ENCODE results near the gene APAF1. TPM values are rescaled to one million over a fixed set of nuclear protein-coding genes. Genes with fewer than 3 reads are reported as not detected.

Gene APAF1
- total RNA-seq, 1 donor from 2014 or later, result 45.9 TPM

DNA sequence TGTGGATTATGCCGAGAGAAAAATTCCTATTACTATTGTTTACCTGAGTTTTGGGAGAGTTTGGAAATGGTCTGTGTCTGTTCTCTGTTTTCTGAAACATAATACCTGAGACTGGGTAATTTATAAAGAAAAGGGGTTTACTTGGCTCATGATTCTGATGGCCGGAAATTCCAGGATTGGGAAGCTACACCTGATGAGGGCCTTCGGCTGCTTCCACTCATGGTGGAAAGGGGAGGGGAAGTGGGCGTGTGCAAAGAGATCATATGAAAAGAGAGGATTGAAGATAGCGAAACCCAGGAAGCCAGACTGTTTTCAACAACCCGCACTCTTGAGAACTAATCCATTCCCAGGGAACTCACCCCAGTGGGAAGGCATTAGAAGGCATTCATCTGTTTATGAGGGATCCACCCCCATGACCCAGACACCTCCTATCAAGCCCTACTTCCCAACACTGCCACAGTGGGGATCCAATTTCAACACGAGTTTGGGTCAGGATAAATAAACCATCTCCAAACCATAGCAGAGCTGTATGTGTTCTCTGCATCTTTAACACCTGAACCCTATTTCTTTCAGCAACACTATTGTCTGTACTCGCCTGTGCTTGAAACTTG, 51.1 kb downstream of the APAF1 start:
- peaks cover 2% of the 10 kb centered on the region for H3K27me3 Mint-ChIP-seq (ENCODE audit: unreplicated experiment)
- no peak for DNase-seq (ENCODE audit: low spot score)
- H3K4me3 Mint-ChIP-seq (ENCODE audit: unreplicated experiment), result no peak overlapping the region
- H3K9me3 Mint-ChIP-seq (ENCODE audit: unreplicated experiment), result no peaks in the 10 kb centered on the region
- no peak overlapping the region for H3K27ac Mint-ChIP-seq (ENCODE audit: unreplicated experiment)
- H3K4me1 Mint-ChIP-seq (ENCODE audit: unreplicated experiment), result peaks cover 17% of the 10 kb centered on the region
- peaks cover 24% of the 10 kb centered on the region for H3K36me3 Mint-ChIP-seq (ENCODE audit: low read depth, unreplicated experiment)
- TF ChIP-seq, protein P1, sequence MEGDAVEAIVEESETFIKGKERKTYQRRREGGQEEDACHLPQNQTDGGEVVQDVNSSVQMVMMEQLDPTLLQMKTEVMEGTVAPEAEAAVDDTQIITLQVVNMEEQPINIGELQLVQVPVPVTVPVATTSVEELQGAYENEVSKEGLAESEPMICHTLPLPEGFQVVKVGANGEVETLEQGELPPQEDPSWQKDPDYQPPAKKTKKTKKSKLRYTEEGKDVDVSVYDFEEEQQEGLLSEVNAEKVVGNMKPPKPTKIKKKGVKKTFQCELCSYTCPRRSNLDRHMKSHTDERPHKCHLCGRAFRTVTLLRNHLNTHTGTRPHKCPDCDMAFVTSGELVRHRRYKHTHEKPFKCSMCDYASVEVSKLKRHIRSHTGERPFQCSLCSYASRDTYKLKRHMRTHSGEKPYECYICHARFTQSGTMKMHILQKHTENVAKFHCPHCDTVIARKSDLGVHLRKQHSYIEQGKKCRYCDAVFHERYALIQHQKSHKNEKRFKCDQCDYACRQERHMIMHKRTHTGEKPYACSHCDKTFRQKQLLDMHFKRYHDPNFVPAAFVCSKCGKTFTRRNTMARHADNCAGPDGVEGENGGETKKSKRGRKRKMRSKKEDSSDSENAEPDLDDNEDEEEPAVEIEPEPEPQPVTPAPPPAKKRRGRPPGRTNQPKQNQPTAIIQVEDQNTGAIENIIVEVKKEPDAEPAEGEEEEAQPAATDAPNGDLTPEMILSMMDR (IDR thresholded peaks at IDR 0.05; ENCODE audit: unreplicated experiment), result no peak

DNA sequence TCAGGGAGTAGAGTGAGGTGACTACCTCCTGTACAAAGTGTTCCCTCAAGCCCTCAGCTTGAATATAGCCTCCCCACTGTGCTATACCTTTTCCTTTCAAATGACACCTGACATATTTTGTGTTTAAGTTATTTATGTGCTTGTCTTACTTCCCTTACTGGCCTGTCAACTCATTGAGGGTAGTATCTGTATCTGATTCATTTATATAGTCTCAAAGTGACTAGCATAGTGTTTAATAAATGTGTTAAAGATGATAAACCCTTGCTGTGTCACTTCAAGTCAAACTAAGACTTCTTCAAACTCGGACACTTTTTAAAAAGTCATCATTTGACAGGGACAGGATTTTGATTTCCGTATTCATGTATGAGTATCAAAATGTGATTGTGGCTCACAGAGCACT, 52.1 kb downstream of the APAF1 start:
- H3K36me3 Mint-ChIP-seq (ENCODE audit: low read depth, unreplicated experiment), result peaks cover 18% of the 10 kb centered on the region
- no peak for DNase-seq (ENCODE audit: low spot score)
- peak overlapping the region; percentile 1 for H3K4me3 Mint-ChIP-seq (ENCODE audit: unreplicated experiment)
- peaks cover 2% of the 10 kb centered on the region for H3K27me3 Mint-ChIP-seq (ENCODE audit: unreplicated experiment)
- H3K9me3 Mint-ChIP-seq (ENCODE audit: unreplicated experiment), result no peaks in the 10 kb centered on the region
- H3K4me1 Mint-ChIP-seq (ENCODE audit: unreplicated experiment), result peaks cover 17% of the 10 kb centered on the region
- TF ChIP-seq, protein P1 (IDR thresholded peaks at IDR 0.05; ENCODE audit: unreplicated experiment), result no peak
- H3K27ac Mint-ChIP-seq (ENCODE audit: unreplicated experiment), result no peak overlapping the region

DNA sequence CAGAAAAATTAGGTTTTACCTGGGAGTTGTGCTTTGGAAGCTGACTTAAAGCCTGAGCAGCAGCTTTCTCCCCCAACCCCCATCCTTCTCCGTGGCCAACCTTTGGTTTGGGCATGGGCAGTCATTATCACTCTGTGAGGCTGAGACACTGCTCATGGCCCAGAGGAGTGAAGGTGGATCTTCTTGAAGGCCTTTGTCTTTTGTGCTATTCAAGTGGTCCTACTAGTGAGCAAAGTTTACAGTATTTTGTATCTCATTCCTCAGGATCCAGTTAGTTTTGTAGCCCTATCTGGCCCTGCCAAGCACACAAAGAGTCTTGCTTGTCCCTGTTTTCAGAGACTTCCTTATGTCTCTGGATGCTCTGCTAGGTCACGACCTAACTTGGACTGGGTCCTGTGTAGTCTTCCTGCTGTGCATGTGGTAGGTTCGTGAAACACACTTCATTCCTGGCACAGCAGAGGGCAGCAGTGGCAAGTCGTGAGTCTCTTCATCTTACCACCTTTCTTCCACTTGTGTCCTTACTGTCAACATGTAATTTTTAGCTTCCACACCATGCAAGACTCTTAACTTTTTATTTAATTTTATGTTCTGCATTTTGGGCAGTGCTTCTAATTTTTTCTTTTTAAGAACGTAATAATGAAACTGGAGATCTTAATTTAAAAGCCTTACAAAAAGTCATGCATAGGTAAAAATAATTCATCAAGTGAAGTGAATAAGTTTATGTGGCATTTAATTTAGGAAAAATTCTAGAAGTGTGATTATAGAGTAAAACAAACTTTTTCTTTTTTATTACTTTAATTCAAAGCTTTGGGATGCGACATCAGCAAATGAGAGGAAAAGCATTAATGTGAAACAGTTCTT, 53.7 kb downstream of the APAF1 start:
- Mint-ChIP-seq H3K4me1 (ENCODE audit: unreplicated experiment) (peaks cover 12% of the 10 kb centered on the region), H3K27me3 (ENCODE audit: unreplicated experiment) (no peaks in the 10 kb centered on the region), H3K9me3 (ENCODE audit: unreplicated experiment) (no peaks in the 10 kb centered on the region), H3K27ac (ENCODE audit: unreplicated experiment) (no peak overlapping the region), H3K4me3 (ENCODE audit: unreplicated experiment) (no peak overlapping the region), H3K36me3 (ENCODE audit: low read depth, unreplicated experiment) (peaks cover 18% of the 10 kb centered on the region)
- peak; percentile 61 for DNase-seq (ENCODE audit: low spot score)
- TF ChIP-seq, protein P1 (IDR thresholded peaks at IDR 0.05; ENCODE audit: unreplicated experiment), result peak; percentile 40

DNA sequence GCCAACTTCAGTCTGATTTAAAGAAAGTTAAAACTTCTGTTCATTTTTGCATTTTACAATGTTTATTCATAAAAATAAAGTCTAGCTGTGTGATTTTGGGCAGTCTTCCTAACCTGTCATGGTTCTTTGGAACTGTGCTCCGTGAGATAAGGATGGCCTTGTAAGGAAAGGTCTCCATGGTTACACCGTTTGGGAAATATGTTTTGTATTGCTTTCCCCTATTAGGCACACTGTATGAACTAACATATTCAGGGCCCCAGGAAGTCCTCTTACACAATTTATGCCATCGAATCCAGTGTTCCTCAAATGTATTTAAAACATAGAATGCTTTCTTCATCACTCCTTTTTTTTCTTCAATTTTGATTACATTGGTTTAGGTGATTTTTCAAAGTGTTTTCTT, 54.5 kb downstream of the APAF1 start:
- H3K27ac Mint-ChIP-seq (ENCODE audit: unreplicated experiment), result no peak overlapping the region
- no peaks in the 10 kb centered on the region for H3K9me3 Mint-ChIP-seq (ENCODE audit: unreplicated experiment)
- TF ChIP-seq, protein P1 (IDR thresholded peaks at IDR 0.05; ENCODE audit: unreplicated experiment), result no peak
- peaks cover 22% of the 10 kb centered on the region for H3K36me3 Mint-ChIP-seq (ENCODE audit: low read depth, unreplicated experiment)
- peaks cover 8% of the 10 kb centered on the region for H3K4me1 Mint-ChIP-seq (ENCODE audit: unreplicated experiment)
- no peak for DNase-seq (ENCODE audit: low spot score)
- no peak overlapping the region for H3K4me3 Mint-ChIP-seq (ENCODE audit: unreplicated experiment)
- no peaks in the 10 kb centered on the region for H3K27me3 Mint-ChIP-seq (ENCODE audit: unreplicated experiment)

DNA sequence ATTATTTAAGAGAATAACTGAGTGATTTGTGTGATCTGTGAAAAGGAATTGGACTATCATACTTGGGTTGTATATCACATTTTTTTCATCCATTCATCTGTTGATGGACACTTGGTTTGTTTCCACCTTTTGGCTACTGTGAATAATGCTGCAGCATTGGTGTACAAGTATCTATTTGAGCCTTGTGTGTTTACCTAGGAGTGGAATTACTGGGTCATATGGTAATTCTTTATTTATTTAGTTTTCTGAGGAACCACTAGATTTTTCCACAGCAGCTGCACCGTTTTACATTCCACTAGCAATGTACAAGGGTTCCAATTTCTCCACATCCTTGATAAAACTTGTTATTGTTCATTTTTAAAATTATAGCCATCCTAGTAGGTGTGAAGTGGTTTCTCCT, 56.1 kb downstream of the APAF1 start:
- TF ChIP-seq, protein P1 (IDR thresholded peaks at IDR 0.05; ENCODE audit: unreplicated experiment), result no peak
- no peak for DNase-seq (ENCODE audit: low spot score)
- H3K9me3 Mint-ChIP-seq (ENCODE audit: unreplicated experiment), result no peaks in the 10 kb centered on the region
- no peak overlapping the region for H3K4me3 Mint-ChIP-seq (ENCODE audit: unreplicated experiment)
- H3K27ac Mint-ChIP-seq (ENCODE audit: unreplicated experiment), result no peak overlapping the region
- no peaks in the 10 kb centered on the region for H3K27me3 Mint-ChIP-seq (ENCODE audit: unreplicated experiment)
- H3K36me3 Mint-ChIP-seq (ENCODE audit: low read depth, unreplicated experiment), result peaks cover 18% of the 10 kb centered on the region
- peaks cover 2% of the 10 kb centered on the region for H3K4me1 Mint-ChIP-seq (ENCODE audit: unreplicated experiment)
